ENCODE results near the gene NUP93. TPM values are rescaled to one million over a fixed set of nuclear protein-coding genes. Genes with fewer than 3 reads are reported as not detected.

The NUP93 gene
- total and polyA plus RNA-seq, 2 experiments from 2014 or later = 23.5 to 35.7 TPM

DNA sequence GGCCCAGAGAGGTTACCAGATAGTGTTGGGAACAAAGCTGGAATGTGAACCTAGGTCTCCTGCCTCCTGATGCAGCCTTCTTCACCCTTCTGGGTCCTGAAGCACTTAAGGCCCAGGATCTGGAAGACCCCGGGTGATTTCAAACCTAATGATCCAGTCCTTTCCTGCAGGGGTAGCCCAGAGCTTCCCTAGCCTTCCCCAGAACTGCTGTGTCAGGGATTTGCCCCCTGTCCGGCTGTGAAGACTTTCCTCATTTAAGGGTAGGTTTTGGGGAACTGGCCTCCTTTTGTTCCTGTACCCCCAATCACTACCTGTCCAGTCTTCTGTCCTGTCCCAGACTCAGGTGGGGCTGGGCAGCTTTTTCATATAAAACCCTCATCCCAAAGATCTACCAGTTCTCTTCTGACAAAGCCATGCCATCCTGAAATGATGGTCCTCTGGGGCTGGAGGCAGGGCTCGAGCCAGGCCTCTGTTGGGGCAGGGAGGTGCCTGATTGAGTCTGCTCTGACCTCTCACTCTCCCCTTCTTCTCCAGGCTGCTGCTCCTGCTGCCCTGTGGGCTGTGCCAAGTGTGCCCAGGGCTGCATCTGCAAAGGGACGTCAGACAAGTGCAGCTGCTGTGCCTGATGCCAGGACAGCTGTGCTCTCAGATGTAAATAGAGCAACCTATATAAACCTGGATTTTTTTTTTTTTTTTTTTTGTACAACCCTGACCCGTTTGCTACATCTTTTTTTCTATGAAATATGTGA is 46.3 kb upstream of the NUP93 start:
- H3K4me1 ChIP-seq (ENCODE audit: insufficient read depth) = peaks cover 7% of the 10 kb centered on the region
- peak overlapping the region; percentile 78 for H3K4me2 ChIP-seq
- DNase-seq (ENCODE audit: low spot score) = no peak
- H3K27me3 ChIP-seq = peaks cover 13% of the 10 kb centered on the region
- no peak overlapping the region for H2AFZ ChIP-seq
- no peak overlapping the region for H3K4me3 ChIP-seq
- H3K9me3 ChIP-seq (ENCODE audit: low read depth) = no peaks in the 10 kb centered on the region
- H3K36me3 ChIP-seq (replicated peaks; ENCODE audit: insufficient read depth, low read depth) = no peaks in the 10 kb centered on the region
- 81% methylated on average over 5 of the region's 5 CpGs for WGBS (ENCODE audit: low lambda C conversion rate, missing lambda C conversion rate)
- no peaks in the 10 kb centered on the region for H3K79me2 ChIP-seq
- TF ChIP-seq EZH2phosphoT487 (IDR thresholded peaks at IDR 0.05; ENCODE audit: low read depth, severe bottlenecking, unreplicated experiment) = no peak
- no peak for TF ChIP-seq EZH2 (IDR thresholded peaks at IDR 0.05; ENCODE audit: borderline replicate concordance)
- no peak for TF ChIP-seq CTCF (IDR thresholded peaks at IDR 0.05; ENCODE audit: poor library complexity)
- H4K20me1 ChIP-seq (ENCODE audit: insufficient read depth, poor library complexity, severe bottlenecking) = no peaks in the 10 kb centered on the region
- H3K9me2 ChIP-seq (replicated peaks; ENCODE audit: insufficient read depth) = no peaks in the 10 kb centered on the region
- H3K27ac ChIP-seq = no peak overlapping the region

DNA sequence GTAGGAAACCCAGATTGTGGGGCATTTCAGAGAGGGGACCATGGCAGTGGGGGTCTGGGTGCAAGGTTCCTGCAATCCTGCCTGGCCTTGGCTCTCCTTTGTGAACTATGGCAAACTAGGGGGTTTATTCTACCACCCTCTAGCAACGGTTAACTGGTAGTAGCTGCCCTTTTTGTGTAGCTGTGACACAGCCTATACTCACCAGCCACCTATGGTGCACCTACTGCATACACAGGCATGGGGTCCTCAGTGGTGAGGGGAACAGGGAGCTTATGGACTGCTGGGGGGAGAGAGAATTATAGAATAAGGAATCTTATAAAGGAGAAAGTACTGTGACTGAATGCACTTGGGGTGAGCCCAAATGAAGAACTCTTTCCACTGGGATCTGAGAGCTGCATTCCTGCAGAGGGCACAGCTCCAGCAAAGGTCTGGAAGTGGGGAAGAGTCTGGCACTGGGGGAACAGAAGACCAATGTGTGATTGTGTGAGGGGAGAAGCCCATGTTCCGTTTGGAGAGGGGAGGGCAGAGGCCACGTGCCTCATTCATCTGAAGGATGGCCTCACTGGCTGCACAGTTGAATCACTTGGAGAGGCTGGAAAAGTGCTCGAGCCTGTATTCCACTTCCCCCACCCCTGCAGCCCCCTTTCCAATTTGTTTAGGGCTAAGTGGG is 45.5 kb upstream of the NUP93 start:
- no peak overlapping the region for H2AFZ ChIP-seq
- H3K36me3 ChIP-seq (replicated peaks; ENCODE audit: insufficient read depth, low read depth) = no peaks in the 10 kb centered on the region
- H3K27me3 ChIP-seq = peaks cover 13% of the 10 kb centered on the region
- TF ChIP-seq EZH2 (IDR thresholded peaks at IDR 0.05; ENCODE audit: borderline replicate concordance) (no peak), EZH2phosphoT487 (IDR thresholded peaks at IDR 0.05; ENCODE audit: low read depth, severe bottlenecking, unreplicated experiment) (no peak), CTCF (IDR thresholded peaks at IDR 0.05; ENCODE audit: poor library complexity) (no peak)
- WGBS (ENCODE audit: low lambda C conversion rate, missing lambda C conversion rate) = 70% methylated on average over 4 of the region's 4 CpGs
- peaks cover 7% of the 10 kb centered on the region for H3K4me1 ChIP-seq (ENCODE audit: insufficient read depth)
- H3K4me3 ChIP-seq = no peak overlapping the region
- H3K79me2 ChIP-seq = no peaks in the 10 kb centered on the region
- H3K9me3 ChIP-seq (ENCODE audit: low read depth) = no peaks in the 10 kb centered on the region
- no peak overlapping the region for H3K4me2 ChIP-seq
- no peak for DNase-seq (ENCODE audit: low spot score)
- no peaks in the 10 kb centered on the region for H4K20me1 ChIP-seq (ENCODE audit: insufficient read depth, poor library complexity, severe bottlenecking)
- no peaks in the 10 kb centered on the region for H3K9me2 ChIP-seq (replicated peaks; ENCODE audit: insufficient read depth)
- no peak overlapping the region for H3K27ac ChIP-seq

DNA sequence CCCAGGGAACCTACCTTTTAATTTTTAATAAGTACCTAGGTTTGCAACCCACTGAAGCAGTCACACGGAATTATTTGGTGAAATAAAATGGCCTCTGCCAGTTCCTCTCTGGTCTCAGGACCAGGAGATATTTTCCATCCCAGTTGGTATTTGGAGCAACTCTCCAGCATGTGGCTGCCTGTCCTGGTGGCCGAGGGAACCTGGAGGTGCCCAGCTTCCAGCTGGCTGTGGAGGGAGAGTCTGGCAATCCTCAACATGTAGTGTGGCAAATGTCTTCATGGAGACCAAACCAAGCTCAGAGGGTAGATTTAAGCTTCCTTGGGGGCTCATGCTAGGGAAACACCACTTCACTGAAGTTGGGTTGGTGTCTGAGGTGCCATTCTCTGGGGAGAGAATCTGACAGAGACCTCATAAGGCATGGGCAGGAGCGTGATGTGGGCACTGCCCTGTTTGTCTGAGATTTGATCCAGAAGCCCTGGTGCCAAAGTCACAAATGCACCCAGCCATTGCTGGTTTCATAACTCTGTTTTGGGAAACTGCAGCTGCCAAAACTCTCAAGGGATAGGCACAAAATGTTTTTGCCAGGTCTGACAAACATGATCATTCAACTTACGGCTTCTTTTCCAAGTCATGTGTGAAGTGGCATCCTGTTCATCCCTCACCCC is 44.9 kb upstream of the NUP93 start:
- WGBS (ENCODE audit: low lambda C conversion rate, missing lambda C conversion rate) = 94% methylated on average over 4 of the region's 4 CpGs
- Histone ChIP-seq H3K9me3 (ENCODE audit: low read depth) (no peaks in the 10 kb centered on the region), H3K4me1 (ENCODE audit: insufficient read depth) (peaks cover 7% of the 10 kb centered on the region), H3K27ac (no peak overlapping the region), H2AFZ (no peak overlapping the region), H3K79me2 (no peaks in the 10 kb centered on the region), H3K9me2 (replicated peaks; ENCODE audit: insufficient read depth) (no peaks in the 10 kb centered on the region), H3K36me3 (replicated peaks; ENCODE audit: insufficient read depth, low read depth) (no peaks in the 10 kb centered on the region), H3K4me2 (no peak overlapping the region), H3K4me3 (no peak overlapping the region), H4K20me1 (ENCODE audit: insufficient read depth, poor library complexity, severe bottlenecking) (no peaks in the 10 kb centered on the region), H3K27me3 (peaks cover 13% of the 10 kb centered on the region)
- DNase-seq (ENCODE audit: low spot score) = no peak
- TF ChIP-seq CTCF (IDR thresholded peaks at IDR 0.05; ENCODE audit: poor library complexity) = no peak

Measured in hepatocyte (in vitro differentiated cells).